Neural cell (in vitro differentiated cells): ENCODE results near the gene MAML3. TPM values are rescaled to one million over a fixed set of nuclear protein-coding genes. Genes with fewer than 3 reads are reported as not detected.

Experiments used
- H2AFZ ChIP-seq: fragments of 200-600, 300-800 bp; sonication (generic), shearing (Covaris generic); 2 replicates; pipeline ENCODE4 v1.6.0; 2014; ENCODE audit warnings: low read depth, mild to moderate bottlenecking, antibody characterized with exemption, low read length, moderate library complexity
- H3F3A ChIP-seq: fragments of 200-600 bp; shearing (Covaris generic); 2 replicates; pipeline ENCODE4 v1.6.1; 2016; ENCODE audit warnings: mild to moderate bottlenecking, moderate library complexity, mixed read lengths, antibody characterized with exemption, low read length; ENCODE audit not compliant: insufficient read depth, poor library complexity, severe bottlenecking
- H3K27ac ChIP-seq: fragments of 200-600, 300-800 bp; sonication (generic), shearing (Covaris generic); 2 replicates; pipeline ENCODE4 v1.5.1; 2014; ENCODE audit warnings: mild to moderate bottlenecking, low read length, moderate library complexity
- H3K27me3 ChIP-seq: fragments of 300-800, 200-600 bp; sonication (generic), shearing (Covaris generic); 2 replicates; pipeline ENCODE4 v1.6.0; 2014; ENCODE audit warnings: mild to moderate bottlenecking, low read depth, low read length, moderate library complexity; ENCODE audit not compliant: insufficient read depth
- H3K36me3 ChIP-seq: fragments of 300-800, 200-600 bp; sonication (generic), shearing (Covaris generic); 2 replicates; pipeline ENCODE4 v1.5.1; 2014; ENCODE audit warnings: mild to moderate bottlenecking, antibody characterized with exemption, low read length, moderate library complexity; ENCODE audit not compliant: insufficient read depth
- H3K4me2 ChIP-seq: fragments of 300-800, 200-600 bp; sonication (generic), shearing (Covaris generic); 2 replicates; pipeline ENCODE4 v1.6.0; 2014; ENCODE audit warnings: mild to moderate bottlenecking, low read length
- H3K4me3 ChIP-seq: fragments of 300-800, 200-600 bp; sonication (generic), shearing (Covaris generic); 2 replicates; pipeline ENCODE4 v1.5.1; 2014; ENCODE audit warnings: mild to moderate bottlenecking, low read length, moderate library complexity
- H3K79me2 ChIP-seq: fragments of 200-600 bp; shearing (Covaris generic); replicated peaks from 2 replicates; pipeline ENCODE4 v1.6.0; 2014; ENCODE audit warnings: mild to moderate bottlenecking, low read length, moderate library complexity; ENCODE audit not compliant: insufficient read depth
- H3K9ac ChIP-seq: fragments of 300-800, 200-600 bp; sonication (generic), shearing (Covaris generic); 2 replicates; pipeline ENCODE4 v1.6.1; 2016; ENCODE audit warnings: mild to moderate bottlenecking, low read length, mixed read lengths
- H3K9me2 ChIP-seq: fragments of 200-600 bp; shearing (Covaris generic); 2 replicates; pipeline ENCODE4 v1.6.1; 2016; ENCODE audit warnings: mild to moderate bottlenecking, low read length, mixed read lengths; ENCODE audit not compliant: insufficient read depth
- H3K9me3 ChIP-seq: fragments of 200-600, 300-800 bp; sonication (generic), shearing (Covaris generic); 2 replicates; pipeline ENCODE4 v1.6.1; 2016; ENCODE audit warnings: mild to moderate bottlenecking, mixed run types, low read length, moderate library complexity, mixed read lengths
- H4K20me1 ChIP-seq: fragments of 200-600 bp; shearing (Covaris generic); 2 replicates; pipeline ENCODE4 v1.6.1; 2016; ENCODE audit warnings: mild to moderate bottlenecking, mixed run types; ENCODE audit not compliant: insufficient read depth
- EP300 ChIP-seq: fragments of 450-650 bp; conservative IDR thresholded peaks from 2 replicates; pipeline ENCODE4 v1.6.1; 2014; ENCODE audit warnings: antibody characterized with exemption, mild to moderate bottlenecking, moderate library complexity; ENCODE audit not compliant: poor library complexity, severe bottlenecking
- EZH2 ChIP-seq: fragments of 200-600, 300-800 bp; shearing (Covaris generic), sonication (generic); IDR thresholded peaks from 2 replicates; pipeline ENCODE4 v1.6.1; 2014; ENCODE audit warnings: antibody characterized with exemption, low read length, borderline replicate concordance, mild to moderate bottlenecking; ENCODE audit not compliant: insufficient read depth, poor library complexity, severe bottlenecking
- MXI1 ChIP-seq: fragments of 450-650 bp; conservative IDR thresholded peaks from 2 replicates; pipeline ENCODE4 v1.6.1; 2014; ENCODE audit warnings: antibody characterized with exemption, mild to moderate bottlenecking; ENCODE audit not compliant: poor library complexity, severe bottlenecking
- POLR2AphosphoS5 ChIP-seq: IDR thresholded peaks from 2 replicates; pipeline ENCODE4 v1.6.1; 2012
- RAD21 ChIP-seq: fragments of 450-650 bp; conservative IDR thresholded peaks from 2 replicates; pipeline ENCODE4 v1.6.1; 2014; ENCODE audit warnings: antibody characterized with exemption, mild to moderate bottlenecking, moderate library complexity
- SMC3 ChIP-seq: fragments of 450-650 bp; conservative IDR thresholded peaks from 2 replicates; pipeline ENCODE4 v1.6.1; 2014; ENCODE audit warnings: antibody characterized with exemption, mild to moderate bottlenecking, moderate library complexity; ENCODE audit not compliant: poor library complexity
- TAF1 ChIP-seq: IDR thresholded peaks from 2 replicates; pipeline ENCODE4 v1.6.1; 2012; ENCODE audit warnings: low read depth
- polyA plus RNA-seq: library from polyadenylated mRNA; depleted of rRNA; stranded (reverse); fragments of >200 nt; gene quantifications from 2 replicates; pipeline ENCODE4 v1.2.3, GENCODE V29; 2014
- TF ChIP-seq, protein P1 (sequence below): IDR thresholded peaks from 2 replicates; pipeline ENCODE4 v1.6.1; 2012; ENCODE audit warnings: borderline replicate concordance
- TF ChIP-seq, protein P2 (sequence below): fragments of 450-650 bp; IDR thresholded peaks from 2 replicates; pipeline ENCODE4 v1.5.1; 2014; ENCODE audit warnings: antibody characterized with exemption, mild to moderate bottlenecking, moderate library complexity; ENCODE audit not compliant: poor library complexity, severe bottlenecking

MAML3 gene
- polyA plus RNA-seq, 1 donor from 2014 or later: 10.2 TPM

DNA sequence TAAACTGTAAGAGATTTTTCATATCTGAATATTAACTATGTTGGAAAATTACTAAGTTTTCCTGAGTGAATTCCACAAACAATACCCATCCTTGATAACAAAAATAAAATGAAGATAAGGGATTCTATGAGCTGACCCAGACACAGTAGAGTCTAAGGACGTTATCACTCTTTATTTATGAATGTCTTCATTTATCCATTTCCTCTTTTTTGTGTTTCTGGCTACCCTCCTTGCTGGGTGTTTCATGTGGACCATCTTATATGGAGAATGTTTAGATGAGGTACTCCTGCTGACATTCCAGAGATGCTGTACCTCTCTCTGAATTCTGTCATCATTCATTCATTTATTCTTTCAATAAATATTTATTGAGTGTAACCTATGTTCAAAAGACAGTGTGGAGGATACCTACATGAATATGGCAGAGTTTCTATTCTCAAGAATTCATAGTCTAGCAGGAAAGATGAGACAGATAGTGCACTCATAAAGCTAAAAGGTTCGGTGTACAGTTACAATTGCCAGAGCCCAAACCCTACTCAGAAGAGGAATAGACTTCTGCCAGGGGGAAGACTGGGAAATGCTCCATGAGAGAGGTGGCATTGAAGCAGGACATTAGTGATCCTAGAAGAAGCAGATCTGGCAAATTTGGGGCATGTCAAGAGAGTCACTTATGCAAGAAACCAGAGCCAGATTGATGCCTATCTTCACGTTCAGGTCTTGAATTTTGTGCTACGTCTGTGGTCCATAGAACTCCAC lies 195.8 kb downstream of the MAML3 start:
- no peak overlapping the region for H2AFZ ChIP-seq
- TF ChIP-seq TAF1 (no peak), POLR2AphosphoS5 (no peak), EP300 (no peak), EZH2 (no peak), RAD21 (no peak), MXI1 (no peak), SMC3 (no peak)
- TF ChIP-seq, protein P1, sequence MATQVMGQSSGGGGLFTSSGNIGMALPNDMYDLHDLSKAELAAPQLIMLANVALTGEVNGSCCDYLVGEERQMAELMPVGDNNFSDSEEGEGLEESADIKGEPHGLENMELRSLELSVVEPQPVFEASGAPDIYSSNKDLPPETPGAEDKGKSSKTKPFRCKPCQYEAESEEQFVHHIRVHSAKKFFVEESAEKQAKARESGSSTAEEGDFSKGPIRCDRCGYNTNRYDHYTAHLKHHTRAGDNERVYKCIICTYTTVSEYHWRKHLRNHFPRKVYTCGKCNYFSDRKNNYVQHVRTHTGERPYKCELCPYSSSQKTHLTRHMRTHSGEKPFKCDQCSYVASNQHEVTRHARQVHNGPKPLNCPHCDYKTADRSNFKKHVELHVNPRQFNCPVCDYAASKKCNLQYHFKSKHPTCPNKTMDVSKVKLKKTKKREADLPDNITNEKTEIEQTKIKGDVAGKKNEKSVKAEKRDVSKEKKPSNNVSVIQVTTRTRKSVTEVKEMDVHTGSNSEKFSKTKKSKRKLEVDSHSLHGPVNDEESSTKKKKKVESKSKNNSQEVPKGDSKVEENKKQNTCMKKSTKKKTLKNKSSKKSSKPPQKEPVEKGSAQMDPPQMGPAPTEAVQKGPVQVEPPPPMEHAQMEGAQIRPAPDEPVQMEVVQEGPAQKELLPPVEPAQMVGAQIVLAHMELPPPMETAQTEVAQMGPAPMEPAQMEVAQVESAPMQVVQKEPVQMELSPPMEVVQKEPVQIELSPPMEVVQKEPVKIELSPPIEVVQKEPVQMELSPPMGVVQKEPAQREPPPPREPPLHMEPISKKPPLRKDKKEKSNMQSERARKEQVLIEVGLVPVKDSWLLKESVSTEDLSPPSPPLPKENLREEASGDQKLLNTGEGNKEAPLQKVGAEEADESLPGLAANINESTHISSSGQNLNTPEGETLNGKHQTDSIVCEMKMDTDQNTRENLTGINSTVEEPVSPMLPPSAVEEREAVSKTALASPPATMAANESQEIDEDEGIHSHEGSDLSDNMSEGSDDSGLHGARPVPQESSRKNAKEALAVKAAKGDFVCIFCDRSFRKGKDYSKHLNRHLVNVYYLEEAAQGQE: no peak
- no peaks in the 10 kb centered on the region for H3K9me3 ChIP-seq
- no peak overlapping the region for H3K27ac ChIP-seq
- H3K27me3 ChIP-seq: no peaks in the 10 kb centered on the region
- no peaks in the 10 kb centered on the region for H3F3A ChIP-seq
- H3K9ac ChIP-seq: no peak overlapping the region
- no peak overlapping the region for H3K4me2 ChIP-seq
- no peak overlapping the region for H3K4me3 ChIP-seq
- no peaks in the 10 kb centered on the region for H3K9me2 ChIP-seq
- peaks cover 8% of the 10 kb centered on the region for H3K79me2 ChIP-seq
- H4K20me1 ChIP-seq: no peaks in the 10 kb centered on the region
- no peaks in the 10 kb centered on the region for H3K36me3 ChIP-seq

DNA sequence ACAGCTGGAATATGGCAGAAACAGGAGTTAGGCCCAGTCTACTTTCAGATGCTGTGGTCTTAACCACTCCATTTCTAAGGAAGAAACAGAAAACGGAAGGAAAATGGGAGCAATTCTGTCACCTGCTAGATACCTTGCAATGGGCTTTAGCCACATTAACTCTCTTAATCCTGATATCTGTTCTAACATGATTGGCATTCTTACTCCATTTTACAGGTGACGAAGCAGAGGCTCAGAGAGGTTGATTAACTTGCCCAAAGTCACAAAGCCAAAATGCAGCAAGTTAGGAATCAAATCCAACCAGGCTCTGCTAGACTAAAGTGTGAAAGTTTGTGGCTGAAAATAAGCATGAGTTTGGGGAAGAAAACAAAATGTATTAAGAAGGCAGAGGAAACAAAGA lies 196.9 kb downstream of the MAML3 start:
- Histone ChIP-seq H3F3A (no peaks in the 10 kb centered on the region), H4K20me1 (no peaks in the 10 kb centered on the region), H3K9me2 (no peaks in the 10 kb centered on the region), H3K27ac (no peak overlapping the region), H2AFZ (no peak overlapping the region), H3K4me3 (no peak overlapping the region), H3K9me3 (no peaks in the 10 kb centered on the region), H3K4me2 (no peak overlapping the region), H3K36me3 (no peaks in the 10 kb centered on the region), H3K79me2 (peaks cover 8% of the 10 kb centered on the region), H3K9ac (no peak overlapping the region), H3K27me3 (no peaks in the 10 kb centered on the region)
- TF ChIP-seq EP300 (no peak), POLR2AphosphoS5 (no peak), TAF1 (no peak), RAD21 (no peak), EZH2 (no peak), MXI1 (no peak), SMC3 (no peak)
- TF ChIP-seq, protein P2, sequence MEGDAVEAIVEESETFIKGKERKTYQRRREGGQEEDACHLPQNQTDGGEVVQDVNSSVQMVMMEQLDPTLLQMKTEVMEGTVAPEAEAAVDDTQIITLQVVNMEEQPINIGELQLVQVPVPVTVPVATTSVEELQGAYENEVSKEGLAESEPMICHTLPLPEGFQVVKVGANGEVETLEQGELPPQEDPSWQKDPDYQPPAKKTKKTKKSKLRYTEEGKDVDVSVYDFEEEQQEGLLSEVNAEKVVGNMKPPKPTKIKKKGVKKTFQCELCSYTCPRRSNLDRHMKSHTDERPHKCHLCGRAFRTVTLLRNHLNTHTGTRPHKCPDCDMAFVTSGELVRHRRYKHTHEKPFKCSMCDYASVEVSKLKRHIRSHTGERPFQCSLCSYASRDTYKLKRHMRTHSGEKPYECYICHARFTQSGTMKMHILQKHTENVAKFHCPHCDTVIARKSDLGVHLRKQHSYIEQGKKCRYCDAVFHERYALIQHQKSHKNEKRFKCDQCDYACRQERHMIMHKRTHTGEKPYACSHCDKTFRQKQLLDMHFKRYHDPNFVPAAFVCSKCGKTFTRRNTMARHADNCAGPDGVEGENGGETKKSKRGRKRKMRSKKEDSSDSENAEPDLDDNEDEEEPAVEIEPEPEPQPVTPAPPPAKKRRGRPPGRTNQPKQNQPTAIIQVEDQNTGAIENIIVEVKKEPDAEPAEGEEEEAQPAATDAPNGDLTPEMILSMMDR: no peak
- TF ChIP-seq, protein P1: no peak
